H9 (cell line): Measurements from ENCODE around the gene KRT36. TPM values are rescaled to one million over a fixed set of nuclear protein-coding genes. Genes with fewer than 3 reads are reported as not detected.

ENCODE experiments used
- DNase-seq: peaks from one replicate; pipeline ENCODE4 v3.0.0-alpha.2; 2017
- H2AFZ ChIP-seq: one replicate; pipeline ENCODE4 v1.6.1; 2013; ENCODE audit warnings: mild to moderate bottlenecking, low read length, control low read depth, moderate library complexity
- H2AK5ac ChIP-seq: 2 replicates; pipeline ENCODE4 v1.6.1; 2013; ENCODE audit warnings: low read length, control low read depth, mixed read lengths; ENCODE audit not compliant: insufficient read length
- H2BK120ac ChIP-seq: one replicate; pipeline ENCODE4 v1.6.1; 2013; ENCODE audit warnings: low read depth, mild to moderate bottlenecking, low read length, control low read depth, inconsistent platforms; ENCODE audit not compliant: poor library complexity, severe bottlenecking
- H2BK12ac ChIP-seq: 2 replicates; pipeline ENCODE4 v1.6.1; 2013; ENCODE audit warnings: low read length, control low read depth, mixed read lengths, low read depth; ENCODE audit not compliant: insufficient read length
- H2BK15ac ChIP-seq: 2 replicates; pipeline ENCODE4 v1.6.1; 2013; ENCODE audit warnings: low read depth, low read length, control low read depth
- H2BK20ac ChIP-seq: one replicate; pipeline ENCODE4 v1.6.1; 2013; ENCODE audit warnings: low read depth, mild to moderate bottlenecking, low read length, control low read depth, inconsistent platforms; ENCODE audit not compliant: poor library complexity, severe bottlenecking
- H2BK5ac ChIP-seq: 2 replicates; pipeline ENCODE4 v1.6.1; 2013; ENCODE audit warnings: low read length, control low read depth, mixed read lengths; ENCODE audit not compliant: insufficient read length
- H3K14ac ChIP-seq: 2 replicates; pipeline ENCODE4 v1.6.1; 2013; ENCODE audit warnings: low read length, control low read depth; ENCODE audit not compliant: insufficient read depth
- H3K18ac ChIP-seq: 2 replicates; pipeline ENCODE4 v1.6.1; 2013; ENCODE audit warnings: low read depth, mild to moderate bottlenecking, mixed read lengths, low read length, control low read depth; ENCODE audit not compliant: insufficient read length
- H3K23ac ChIP-seq: 2 replicates; pipeline ENCODE4 v1.6.1; 2013; ENCODE audit warnings: low read length, control low read depth, mixed read lengths, low read depth; ENCODE audit not compliant: insufficient read length
- H3K23me2 ChIP-seq: 2 replicates; pipeline ENCODE4 v1.6.1; 2013; ENCODE audit warnings: low read depth, mild to moderate bottlenecking, mixed read lengths, low read length, control low read depth; ENCODE audit not compliant: insufficient read length, poor library complexity, severe bottlenecking
- H3K27ac ChIP-seq: 2 replicates; pipeline ENCODE4 v1.5.1; 2013; ENCODE audit warnings: low read length, control low read depth, mixed read lengths, low read depth; ENCODE audit not compliant: insufficient read length
- H3K27me3 ChIP-seq: 2 replicates; pipeline ENCODE4 v1.6.1; 2013; ENCODE audit warnings: low read length, control low read depth, inconsistent platforms; ENCODE audit not compliant: insufficient read depth
- H3K4ac ChIP-seq: 2 replicates; pipeline ENCODE4 v1.6.1; 2013; ENCODE audit warnings: low read depth, mild to moderate bottlenecking, control low read depth, inconsistent platforms, low read length, moderate library complexity
- H3K4me1 ChIP-seq: 2 replicates; pipeline ENCODE4 v1.6.1; 2013; ENCODE audit warnings: low read length, control low read depth, inconsistent platforms; ENCODE audit not compliant: insufficient read depth
- H3K4me2 ChIP-seq: 2 replicates; pipeline ENCODE4 v1.6.1; 2013; ENCODE audit warnings: low read length, control low read depth, mixed read lengths; ENCODE audit not compliant: insufficient read length, insufficient read depth
- H3K56ac ChIP-seq: 2 replicates; pipeline ENCODE4 v1.6.1; 2013; ENCODE audit warnings: low read depth, mild to moderate bottlenecking, mixed read lengths, low read length, control low read depth; ENCODE audit not compliant: insufficient read length
- H3K79me1 ChIP-seq: 2 replicates; pipeline ENCODE4 v1.6.1; 2013; ENCODE audit warnings: low read depth, mild to moderate bottlenecking, moderate library complexity, low read length, control low read depth, inconsistent platforms; ENCODE audit not compliant: insufficient read depth, poor library complexity, severe bottlenecking
- H3K79me2 ChIP-seq: 2 replicates; pipeline ENCODE4 v1.6.1; 2013; ENCODE audit warnings: low read length, control low read depth, inconsistent platforms; ENCODE audit not compliant: insufficient read depth
- H3K9ac ChIP-seq: 2 replicates; pipeline ENCODE4 v1.6.1; 2013; ENCODE audit warnings: low read length, control low read depth, mixed read lengths; ENCODE audit not compliant: insufficient read length; ENCODE audit errors: extremely low read depth
- H3K9me3 ChIP-seq: one replicate; pipeline ENCODE4 v1.6.1; 2013; ENCODE audit warnings: low read depth, low read length, inconsistent platforms; ENCODE audit not compliant: control insufficient read depth
- H3T11ph ChIP-seq: one replicate; pipeline ENCODE4 v1.6.1; 2013; ENCODE audit warnings: mild to moderate bottlenecking, low read length, control low read depth, inconsistent platforms
- H4K20me1 ChIP-seq: one replicate; pipeline ENCODE4 v1.6.1; 2013; ENCODE audit not compliant: control insufficient read depth, insufficient read length, insufficient read depth
- H4K5ac ChIP-seq: 2 replicates; pipeline ENCODE4 v1.6.1; 2013; ENCODE audit warnings: low read depth, mild to moderate bottlenecking, mixed read lengths, low read length, control low read depth; ENCODE audit not compliant: insufficient read length
- H4K8ac ChIP-seq: replicated peaks from 2 replicates; pipeline ENCODE4 v1.6.1; 2013; ENCODE audit warnings: low read length, control low read depth, mixed read lengths, low read depth; ENCODE audit not compliant: insufficient read length
- H4K91ac ChIP-seq: 2 replicates; pipeline ENCODE4 v1.6.1; 2013; ENCODE audit warnings: low read depth, mild to moderate bottlenecking, moderate library complexity, mixed read lengths, low read length, control low read depth; ENCODE audit not compliant: insufficient read length
- H3K27ac Mint-ChIP-seq, 3 experiments: 2 replicates in 2 of 3; 3 replicates in 1 of 3; pipeline ENCODE4 v1.8.0; 2020 to 2021; ENCODE audit warnings: mixed read lengths in 3 of 3, mild to moderate bottlenecking in 1 of 3, moderate library complexity in 1 of 3
- H3K27me3 Mint-ChIP-seq: 2 replicates; pipeline ENCODE4 v1.8.0; 2021; ENCODE audit warnings: low read depth, mild to moderate bottlenecking, moderate library complexity, mixed read lengths
- H3K36me3 Mint-ChIP-seq, 3 experiments: 2 replicates in 2 of 3; 3 replicates in 1 of 3; pipeline ENCODE4 v1.8.0; 2020 to 2021; ENCODE audit warnings: low read depth in 3 of 3, mixed read lengths in 3 of 3; ENCODE audit not compliant: insufficient read depth in 1 of 3
- H3K4me1 Mint-ChIP-seq, 2 experiments: 2 replicates each; pipeline ENCODE4 v1.8.0; 2020; ENCODE audit warnings: mixed read lengths in 2 of 2
- H3K4me3 Mint-ChIP-seq, 2 experiments: 2 replicates in 1 of 2; 3 replicates in 1 of 2; pipeline ENCODE4 v1.8.0; 2020 to 2021; ENCODE audit warnings: mild to moderate bottlenecking in 2 of 2, mixed read lengths in 2 of 2, moderate library complexity in 1 of 2
- H3K9me3 Mint-ChIP-seq, 2 experiments: 2 replicates in 1 of 2; 3 replicates in 1 of 2; pipeline ENCODE4 v1.8.0; 2020; ENCODE audit warnings: mild to moderate bottlenecking in 2 of 2, mixed read lengths in 2 of 2, moderate library complexity in 1 of 2
- CTCF ChIP-seq: fragments of 200-600 bp; sonication (generic); conservative IDR thresholded peaks from 3 replicates; pipeline ENCODE4 v1.8.0; 2021; ENCODE audit warnings: antibody characterized with exemption, mild to moderate bottlenecking
- WGBS: extraction: QIAGEN DNeasy Blood & Tissue Kit; methylation state at CpG from one replicate; pipeline ENCODE4 v1.1.7; 2013; ENCODE audit warnings: missing lambda C conversion rate, low lambda C conversion rate, mixed read lengths; ENCODE audit not compliant: insufficient read length; ENCODE audit errors: extremely low coverage; 5-methylcytosine and 5-hydroxymethylcytosine counted together
- total RNA-seq: library from RNA; stranded (reverse); gene quantifications from 2 replicates; pipeline ENCODE4 v1.2.1, GENCODE V29; 2021

Gene KRT36
- total RNA-seq, 1 experiment from 2014 or later: not detected

- Histone ChIP-seq H2AK5ac (no peak overlapping the region), H2AFZ (no peak overlapping the region), H4K20me1 (no peaks in the 10 kb centered on the region), H3K9me3 (no peaks in the 10 kb centered on the region), H3K79me1 (no peaks in the 10 kb centered on the region), H3K27me3 (no peaks in the 10 kb centered on the region), H3K27ac (no peak overlapping the region), H4K5ac (no peak overlapping the region), H3T11ph (no peak overlapping the region), H4K8ac (no peak overlapping the region), H3K23me2 (no peaks in the 10 kb centered on the region), H2BK12ac (no peak overlapping the region), H3K18ac (no peak overlapping the region), H3K79me2 (no peaks in the 10 kb centered on the region), H2BK5ac (no peak overlapping the region), H3K56ac (no peak overlapping the region), H2BK120ac (no peak overlapping the region), H3K14ac (no peak overlapping the region; the same call in 1 of the 2 replicates), H3K23ac (no peak overlapping the region), H3K4me2 (no peak overlapping the region), H2BK20ac (no peak overlapping the region), H4K91ac (no peak overlapping the region), H3K4ac (no peak overlapping the region), H3K4me1 (0 out of 2 replicates have a peak, but pooled peaks cover 3% of the 10 kb centered on the region), H2BK15ac (no peak overlapping the region), H3K9ac (no peak overlapping the region)
- Mint-ChIP-seq H3K27ac (no peak overlapping the region; a peak in 2 of 7 replicates), H3K4me1 (peaks cover 19 to 20% of the 10 kb centered on the region in 2 experiments), H3K9me3 (no peaks in the 10 kb centered on the region), H3K27me3 (no peaks in the 10 kb centered on the region), H3K4me3 (no peak overlapping the region), H3K36me3 (no peaks in the 10 kb centered on the region)
- DNase-seq: no peak
- WGBS: no CpG with 5 or more reads among the region's 10 CpGs
- TF ChIP-seq CTCF: no peak
These were observed 17.7 kb upstream of the KRT36 start for GRCh38 chr17:41507315-41507880.
